GM12892 (cell line): ENCODE measurements around the gene SCAP.

Experiments
- POLR2A ChIP-seq: IDR thresholded peaks from 2 replicates; pipeline ENCODE4 v1.6.1; 2011; ENCODE audit warnings: low read depth, low read length, control low read depth
- POLR2AphosphoS5 ChIP-seq: IDR thresholded peaks from 2 replicates; pipeline ENCODE4 v1.6.1; 2011; ENCODE audit warnings: low read depth, low read length, control low read depth

DNA sequence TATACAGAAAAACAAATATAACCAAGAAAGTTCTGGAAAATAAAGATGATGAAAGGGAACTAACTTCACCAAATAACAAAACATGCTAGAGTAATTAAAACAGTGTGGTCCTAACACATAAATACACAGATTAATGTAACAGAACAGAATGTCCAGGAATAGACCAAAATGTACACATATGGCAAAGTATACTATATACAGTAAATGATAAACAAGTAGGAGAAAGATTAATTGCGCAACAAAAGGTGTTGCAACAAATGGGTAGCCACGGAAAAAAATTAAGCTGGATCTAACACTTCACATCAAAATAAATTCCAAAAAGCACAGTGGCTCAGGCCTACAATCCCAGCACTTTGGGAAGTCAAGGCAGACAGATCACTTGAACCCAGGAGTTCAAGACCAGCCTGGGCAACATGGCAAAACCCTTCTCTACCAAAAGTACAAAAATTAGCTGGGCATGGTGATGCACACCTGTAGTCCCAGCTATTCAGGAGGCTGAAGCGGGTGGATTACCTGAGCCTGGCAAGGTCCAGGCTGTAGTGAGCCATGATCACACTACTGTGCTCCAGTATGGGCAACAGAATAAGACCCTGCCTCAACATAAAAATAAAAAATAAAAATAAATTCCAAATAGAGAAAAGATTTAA is 19.8 kb downstream of the SCAP start:
- no peak for TF ChIP-seq POLR2A
- no peak for TF ChIP-seq POLR2AphosphoS5
